ENCODE data around the gene ZNF530.

Gene ZNF530

DNA sequence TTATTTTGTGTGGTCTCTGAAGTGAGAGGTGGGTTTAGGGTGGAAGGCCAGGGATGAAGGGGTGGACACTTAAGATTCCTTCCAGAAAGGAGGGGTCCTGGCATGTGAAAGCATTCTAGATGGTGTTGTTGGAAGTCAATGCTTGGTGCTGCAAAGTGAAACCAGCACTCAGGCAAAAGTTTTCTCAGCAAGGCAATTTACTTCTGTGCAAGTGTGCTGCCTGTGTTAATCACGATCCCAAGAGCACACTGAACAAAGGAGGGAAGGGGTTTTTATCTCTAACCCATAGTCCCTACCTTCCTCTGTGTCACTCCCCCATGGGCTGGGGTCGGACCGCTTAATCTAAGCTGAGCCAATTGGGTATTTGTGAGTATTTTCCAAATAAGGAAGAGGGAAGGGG lies 15.7 kb downstream of the ZNF530 start:
- no peak for DNase-seq

DNA sequence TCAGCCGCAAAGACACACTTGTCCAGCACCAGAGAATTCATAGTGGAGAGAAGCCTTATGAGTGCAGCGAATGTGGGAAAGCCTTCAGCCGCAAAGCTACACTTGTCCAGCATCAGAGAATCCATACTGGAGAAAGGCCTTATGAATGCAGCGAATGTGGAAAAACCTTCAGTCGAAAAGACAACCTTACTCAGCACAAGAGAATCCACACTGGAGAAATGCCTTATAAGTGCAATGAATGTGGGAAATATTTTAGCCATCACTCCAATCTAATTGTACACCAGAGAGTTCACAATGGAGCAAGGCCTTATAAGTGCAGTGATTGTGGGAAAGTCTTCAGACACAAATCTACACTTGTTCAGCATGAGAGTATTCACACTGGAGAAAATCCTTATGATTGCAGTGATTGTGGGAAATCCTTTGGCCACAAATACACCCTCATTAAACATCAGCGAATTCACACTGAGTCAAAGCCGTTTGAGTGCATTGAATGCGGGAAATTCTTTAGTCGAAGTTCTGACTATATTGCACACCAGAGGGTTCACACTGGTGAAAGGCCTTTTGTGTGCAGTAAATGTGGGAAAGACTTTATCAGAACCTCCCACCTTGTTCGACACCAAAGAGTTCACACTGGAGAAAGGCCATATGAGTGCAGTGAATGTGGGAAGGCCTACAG lies 21.1 kb downstream of the ZNF530 start:
- DNase-seq, result no peak

DNA sequence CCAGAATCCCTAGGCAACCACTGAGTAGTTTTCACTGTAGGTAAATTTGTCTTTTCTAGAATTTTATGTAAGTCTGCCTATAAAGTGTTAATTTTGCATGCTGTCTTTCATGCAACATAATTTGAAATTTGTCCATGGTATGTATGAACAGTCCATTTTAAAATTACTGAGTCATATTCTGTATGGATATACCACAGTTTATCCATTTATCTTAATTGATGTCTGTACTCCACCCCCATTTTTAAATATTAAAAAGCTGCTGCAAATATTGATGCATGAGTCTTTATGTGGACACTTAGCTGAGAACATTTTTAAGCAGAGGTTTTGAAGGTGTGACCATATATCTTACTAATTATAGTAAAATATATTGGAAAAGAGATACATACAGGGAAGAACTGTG lies 23.4 kb downstream of the ZNF530 start:
- no peak for DNase-seq

DNA sequence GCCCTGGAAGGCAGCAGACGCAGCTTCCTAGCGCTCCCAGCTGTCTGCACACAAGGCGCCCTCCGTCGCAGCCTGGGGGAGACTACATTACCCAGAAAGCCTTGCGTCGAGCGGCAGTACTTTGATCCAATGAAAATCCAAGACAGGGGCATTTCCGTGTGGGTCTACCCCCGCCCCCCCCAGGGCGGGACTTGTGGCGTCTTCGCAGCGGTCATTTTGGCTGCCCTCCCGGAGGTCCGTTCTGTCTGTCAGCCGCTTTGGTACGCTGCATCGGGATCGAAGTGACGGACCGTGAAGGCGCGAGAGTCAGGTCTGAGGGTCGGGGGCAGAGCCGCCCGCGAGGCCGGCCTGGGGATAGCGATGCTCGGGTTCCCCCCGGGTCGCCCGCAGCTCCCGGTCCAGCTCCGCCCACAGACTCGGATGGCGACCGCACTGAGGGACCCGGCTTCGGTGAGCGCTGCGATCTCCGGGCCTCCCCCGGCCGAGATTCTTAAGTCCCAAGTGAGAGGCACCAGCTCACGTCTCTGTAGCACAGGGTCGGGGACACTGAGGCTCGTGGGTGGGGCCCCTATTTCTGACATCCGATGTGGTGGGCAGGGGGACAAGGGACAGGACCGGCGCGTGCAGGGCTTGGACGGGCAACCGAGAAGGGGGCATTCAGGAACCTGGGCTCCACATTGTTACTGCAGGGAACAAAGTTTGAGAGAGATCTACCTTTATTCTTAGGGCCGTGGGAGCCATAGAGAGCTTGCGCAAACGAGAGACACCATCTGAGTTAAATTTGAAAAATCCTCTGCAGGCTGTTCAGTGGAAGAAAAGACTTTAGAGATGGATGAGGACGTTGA lies 33.5 kb downstream of the ZNF530 start, which contains the start of gene ZNF211:
Gene ZNF211, plus strand, starts transcription at position 182 of the 845 bp plus-strand sequence. Its CDS starts 179 bp downstream, at position 361.
- DNase-seq, result peak; percentile 93

DNA sequence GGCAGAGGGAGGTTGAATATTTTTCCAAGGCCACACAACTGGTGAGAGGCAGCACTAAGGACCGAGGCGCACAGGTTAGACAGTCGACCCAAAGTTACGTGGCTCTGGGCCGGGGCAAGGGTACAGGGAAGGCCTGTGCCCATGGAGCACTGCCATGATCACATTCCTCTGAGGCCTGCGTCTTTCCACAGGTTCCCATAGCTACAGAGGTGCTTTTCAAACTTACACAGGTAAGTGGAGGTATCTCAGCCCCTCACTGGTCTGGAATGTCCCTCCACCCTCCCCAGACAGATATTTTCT lies 34.1 kb downstream of the ZNF530 start:
- no peak for DNase-seq

DNA sequence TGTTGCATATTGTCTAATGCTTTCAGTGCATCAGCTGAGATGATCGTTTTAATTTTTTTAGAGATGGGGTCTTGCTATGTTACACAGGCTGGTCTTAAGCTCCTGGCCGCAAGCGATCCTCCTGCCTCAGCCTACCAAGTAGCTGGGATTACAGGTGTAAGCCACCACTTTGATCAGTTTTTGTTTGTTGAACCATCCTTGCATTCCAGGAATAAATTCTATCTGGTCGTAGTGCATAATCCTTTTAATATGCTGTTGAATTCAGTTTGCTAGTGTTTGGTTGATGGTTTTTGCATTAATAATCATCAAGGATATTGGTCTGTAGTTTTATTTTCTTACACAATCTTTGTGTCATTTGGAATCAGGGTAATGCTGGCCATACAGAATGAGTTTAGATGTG lies 37.7 kb downstream of the ZNF530 start:
- DNase-seq, result no peak

DNA sequence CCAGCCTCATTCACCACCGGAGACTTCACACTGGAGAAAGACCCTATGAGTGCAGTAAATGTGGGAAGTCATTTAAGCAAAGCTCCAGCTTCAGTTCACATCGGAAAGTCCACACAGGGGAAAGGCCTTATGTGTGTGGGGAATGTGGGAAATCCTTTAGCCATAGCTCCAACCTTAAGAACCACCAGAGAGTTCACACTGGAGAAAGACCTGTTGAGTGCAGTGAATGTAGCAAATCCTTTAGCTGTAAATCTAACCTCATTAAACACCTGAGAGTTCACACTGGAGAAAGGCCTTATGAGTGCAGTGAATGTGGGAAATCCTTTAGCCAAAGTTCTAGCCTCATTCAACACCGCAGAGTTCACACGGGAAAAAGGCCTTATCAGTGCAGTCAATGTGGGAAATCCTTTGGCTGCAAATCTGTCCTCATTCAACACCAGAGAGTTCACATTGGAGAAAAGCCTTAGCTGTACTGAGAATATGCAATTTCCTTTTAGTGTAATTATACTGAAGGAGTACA lies 42.1 kb downstream of the ZNF530 start:
- DNase-seq, result no peak

DNA sequence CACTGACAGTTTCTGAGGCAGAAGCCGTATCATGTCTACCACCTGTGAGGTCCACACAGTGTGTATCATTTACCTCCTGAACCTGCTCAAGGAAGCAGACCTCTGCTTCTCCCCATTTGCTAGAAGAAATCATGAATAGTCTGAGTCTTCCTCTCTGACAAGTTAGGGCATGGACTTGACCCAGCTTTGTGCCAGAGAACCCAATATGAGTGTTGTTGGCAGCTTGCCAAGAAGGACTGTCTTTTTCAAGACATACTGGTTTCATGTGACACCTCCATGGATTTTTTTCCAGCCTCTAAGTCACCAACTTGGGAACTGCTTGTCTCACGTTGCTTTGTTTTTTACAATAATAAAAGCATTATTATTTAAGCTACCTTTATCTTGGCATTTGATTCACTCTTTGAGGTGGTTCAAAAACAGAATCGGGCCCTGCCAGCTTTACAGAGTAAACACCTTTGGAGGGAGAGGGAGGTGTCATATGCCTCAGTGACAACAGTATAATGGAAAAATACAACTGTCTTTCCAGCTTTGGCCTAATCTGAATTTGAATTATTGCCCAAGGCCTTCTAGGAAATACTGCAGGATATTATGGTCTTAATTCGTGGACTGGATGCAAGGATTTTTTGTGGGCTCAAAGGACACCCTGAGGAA lies 42.8 kb downstream of the ZNF530 start:
- DNase-seq, result no peak

DNA sequence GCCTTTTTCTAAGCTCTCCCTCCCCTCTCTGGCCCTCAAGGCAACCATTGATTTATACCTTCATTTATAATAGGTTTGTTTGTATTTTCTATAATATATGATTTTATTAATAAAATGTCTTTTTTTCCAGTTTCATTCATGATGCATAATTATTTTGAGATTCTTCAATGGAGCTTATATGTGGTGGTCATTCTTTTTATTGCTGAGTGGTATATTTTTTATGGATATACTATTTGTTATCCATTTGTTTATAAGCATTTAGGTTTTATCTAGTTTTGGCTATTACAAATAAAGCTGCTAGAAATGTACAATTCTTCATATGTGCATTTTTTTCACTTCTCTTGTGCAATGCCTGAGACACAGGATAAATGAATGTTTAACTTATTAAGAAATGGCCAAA lies 44.0 kb downstream of the ZNF530 start:
- DNase-seq, result no peak

DNA sequence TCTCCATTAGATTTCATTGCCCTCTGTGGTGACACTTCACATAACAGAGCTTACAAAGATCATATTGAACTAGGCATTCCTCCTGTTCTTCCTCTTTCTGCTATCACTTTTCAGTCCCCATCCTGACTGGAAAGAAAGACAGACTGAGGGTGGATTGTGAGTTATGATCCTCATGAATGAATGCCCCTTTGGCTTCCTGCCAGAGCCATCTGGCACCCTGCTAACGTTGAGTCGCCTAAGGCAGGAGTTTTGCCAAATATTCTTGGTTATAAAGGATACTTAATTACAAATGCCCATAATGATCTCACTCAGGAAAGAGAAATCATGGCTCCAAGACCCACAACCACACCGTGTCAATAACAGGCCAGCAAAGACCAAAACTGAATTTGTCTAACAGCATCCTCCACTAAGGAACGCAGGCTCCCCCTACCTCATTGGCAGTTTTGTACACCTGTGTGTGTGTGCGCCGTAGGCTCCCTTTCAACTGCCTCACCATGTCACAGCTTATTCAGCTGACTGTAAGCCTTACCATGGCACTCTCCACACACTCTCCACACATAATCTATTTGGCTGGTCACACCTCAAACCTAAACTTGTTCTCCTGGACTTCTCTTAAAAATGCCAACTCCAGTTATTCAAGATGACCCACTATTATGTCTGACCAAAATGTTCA lies 48.8 kb downstream of the ZNF530 start:
- DNase-seq, result no peak

DNA sequence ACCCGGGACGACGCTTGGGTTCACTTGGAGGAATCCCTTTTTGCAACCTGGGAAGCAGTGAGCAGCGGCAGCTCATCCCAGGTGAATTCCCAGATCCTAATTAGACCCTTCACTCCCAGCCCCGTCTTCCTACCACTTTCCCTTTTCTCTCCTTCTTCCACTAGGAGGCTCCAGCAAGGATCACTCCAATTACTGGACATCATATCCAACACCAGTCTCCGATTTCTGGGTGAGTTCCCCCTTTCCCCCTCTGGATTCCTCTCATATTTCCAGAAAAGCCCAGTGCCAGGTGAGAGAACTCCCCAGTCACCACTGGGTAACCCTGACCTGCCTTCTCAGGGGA lies 51.9 kb downstream of the ZNF530 start:
- DNase-seq, result no peak

DNA sequence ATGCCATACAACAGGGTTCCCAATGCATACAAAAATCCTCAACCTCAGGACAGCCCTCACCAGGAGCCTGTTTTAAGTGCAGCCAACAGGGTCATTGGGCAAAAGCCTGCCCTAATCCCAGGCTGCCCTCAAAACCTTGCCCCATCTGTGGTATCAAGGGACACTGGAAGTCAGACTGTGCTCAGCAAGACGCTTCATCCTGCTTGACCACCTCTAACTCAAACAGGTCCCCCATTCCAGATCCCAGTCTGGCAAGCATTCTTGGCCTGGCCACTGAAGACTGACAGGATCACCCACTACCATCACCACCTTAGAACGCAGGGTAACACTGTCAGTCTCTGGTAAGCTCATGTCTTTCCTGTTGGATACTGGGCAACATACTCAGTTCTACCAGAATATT lies 54.0 kb downstream of the ZNF530 start:
- DNase-seq, result no peak

DNA sequence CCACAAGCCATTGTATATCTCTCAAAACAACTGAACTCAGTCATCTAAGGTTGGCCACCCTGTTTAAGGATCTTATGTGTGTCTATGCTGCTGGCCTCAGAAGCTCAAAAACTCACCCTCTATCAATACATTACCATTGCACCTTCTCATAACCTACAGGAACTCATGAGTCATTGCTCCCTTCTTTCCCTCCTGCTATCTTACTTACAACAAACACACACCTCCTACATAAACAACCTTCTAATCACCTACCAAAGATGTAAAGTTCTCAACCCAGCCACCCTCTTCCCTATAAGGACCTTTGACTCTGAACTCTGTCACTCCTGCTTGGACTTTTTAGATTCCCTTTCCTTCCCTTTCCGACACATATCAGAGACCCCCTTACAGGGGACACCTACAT lies 55.8 kb downstream of the ZNF530 start:
- no peak for DNase-seq

DNA sequence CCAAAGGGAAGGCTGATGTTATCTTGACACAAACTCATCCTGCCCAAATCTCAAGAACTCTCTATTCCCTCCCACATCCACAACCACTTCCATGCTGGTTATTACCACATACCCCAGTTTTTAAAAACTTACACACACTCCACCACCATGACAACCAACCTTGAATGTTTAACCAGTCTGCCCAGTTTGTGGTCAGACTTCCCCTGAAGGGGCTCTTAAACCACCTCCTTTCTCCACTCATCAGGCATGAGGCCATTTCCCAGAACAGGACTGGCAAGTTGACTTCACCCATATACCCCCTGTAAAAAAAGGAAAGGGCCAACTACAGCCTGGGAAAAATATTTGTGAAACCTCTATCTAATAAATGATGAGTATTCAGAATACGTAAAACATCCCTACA lies 56.7 kb downstream of the ZNF530 start:
- DNase-seq, result no peak
